ENCODE data around the gene TXNDC11.

TXNDC11 gene

DNA sequence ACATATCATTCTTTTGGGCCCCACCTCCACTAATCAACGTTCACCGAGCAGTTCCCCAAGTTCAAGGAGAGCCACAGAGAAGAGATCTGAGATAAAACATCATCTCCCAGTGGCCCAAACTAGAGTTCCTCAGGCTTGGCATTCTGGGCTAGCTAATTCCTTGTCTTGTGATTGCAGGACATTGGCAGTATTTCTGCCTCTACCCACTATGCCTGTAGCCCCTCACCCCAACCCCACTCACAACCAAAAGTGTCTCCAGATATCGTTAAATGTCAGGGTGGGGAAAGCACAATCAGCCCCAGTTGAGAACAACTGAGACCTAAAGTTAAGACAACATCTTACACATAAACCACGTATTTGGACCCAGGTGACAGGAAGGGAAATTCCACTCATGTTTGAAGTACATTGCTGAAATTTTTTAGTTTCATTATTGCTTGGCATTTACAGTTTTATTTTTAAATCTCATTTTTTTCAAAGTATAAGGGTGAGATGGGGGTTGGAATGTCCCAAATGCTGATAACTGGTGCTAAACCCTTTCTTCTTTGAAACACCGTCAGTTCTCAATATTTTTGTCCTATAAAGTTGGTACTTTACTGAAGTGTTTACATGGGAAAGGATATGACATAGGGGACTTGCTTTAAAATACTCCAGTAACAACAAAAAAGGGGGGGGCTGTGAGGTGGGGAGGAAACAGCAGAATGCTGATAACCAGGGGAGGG, 40.8 kb upstream of the TXNDC11 start:
- DNase-seq (ENCODE audit: low read depth), result no peak
- no peak overlapping the region for H3K4me3 ChIP-seq (ENCODE audit: low read depth, low read length)
- TF ChIP-seq, protein P1, sequence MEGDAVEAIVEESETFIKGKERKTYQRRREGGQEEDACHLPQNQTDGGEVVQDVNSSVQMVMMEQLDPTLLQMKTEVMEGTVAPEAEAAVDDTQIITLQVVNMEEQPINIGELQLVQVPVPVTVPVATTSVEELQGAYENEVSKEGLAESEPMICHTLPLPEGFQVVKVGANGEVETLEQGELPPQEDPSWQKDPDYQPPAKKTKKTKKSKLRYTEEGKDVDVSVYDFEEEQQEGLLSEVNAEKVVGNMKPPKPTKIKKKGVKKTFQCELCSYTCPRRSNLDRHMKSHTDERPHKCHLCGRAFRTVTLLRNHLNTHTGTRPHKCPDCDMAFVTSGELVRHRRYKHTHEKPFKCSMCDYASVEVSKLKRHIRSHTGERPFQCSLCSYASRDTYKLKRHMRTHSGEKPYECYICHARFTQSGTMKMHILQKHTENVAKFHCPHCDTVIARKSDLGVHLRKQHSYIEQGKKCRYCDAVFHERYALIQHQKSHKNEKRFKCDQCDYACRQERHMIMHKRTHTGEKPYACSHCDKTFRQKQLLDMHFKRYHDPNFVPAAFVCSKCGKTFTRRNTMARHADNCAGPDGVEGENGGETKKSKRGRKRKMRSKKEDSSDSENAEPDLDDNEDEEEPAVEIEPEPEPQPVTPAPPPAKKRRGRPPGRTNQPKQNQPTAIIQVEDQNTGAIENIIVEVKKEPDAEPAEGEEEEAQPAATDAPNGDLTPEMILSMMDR (IDR thresholded peaks at IDR 0.05; ENCODE audit: control insufficient read depth, extremely low read depth, insufficient read depth), result no peak

DNA sequence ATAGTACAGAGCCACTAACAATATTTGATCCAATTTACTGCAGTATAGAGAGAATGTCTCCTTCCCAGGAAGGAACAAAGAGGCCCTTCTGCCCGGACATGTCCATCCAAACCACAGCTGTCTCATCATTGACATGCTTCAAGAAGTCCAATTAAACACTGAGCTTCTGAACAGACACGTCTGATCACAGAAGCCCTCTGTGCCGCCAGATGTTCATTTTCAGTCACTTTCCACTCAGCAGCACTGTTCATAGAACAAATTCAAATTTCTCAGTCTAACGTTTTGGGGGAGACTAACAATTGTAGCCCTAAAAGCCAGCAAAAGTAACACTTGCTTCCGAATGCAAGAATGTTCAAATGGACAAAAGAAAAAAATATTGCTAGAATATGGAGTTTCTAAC, 39.1 kb upstream of the TXNDC11 start:
- H3K4me3 ChIP-seq (ENCODE audit: low read depth, low read length), result no peak overlapping the region
- no peak for DNase-seq (ENCODE audit: low read depth)
- TF ChIP-seq, protein P1 (IDR thresholded peaks at IDR 0.05; ENCODE audit: control insufficient read depth, extremely low read depth, insufficient read depth), result no peak

DNA sequence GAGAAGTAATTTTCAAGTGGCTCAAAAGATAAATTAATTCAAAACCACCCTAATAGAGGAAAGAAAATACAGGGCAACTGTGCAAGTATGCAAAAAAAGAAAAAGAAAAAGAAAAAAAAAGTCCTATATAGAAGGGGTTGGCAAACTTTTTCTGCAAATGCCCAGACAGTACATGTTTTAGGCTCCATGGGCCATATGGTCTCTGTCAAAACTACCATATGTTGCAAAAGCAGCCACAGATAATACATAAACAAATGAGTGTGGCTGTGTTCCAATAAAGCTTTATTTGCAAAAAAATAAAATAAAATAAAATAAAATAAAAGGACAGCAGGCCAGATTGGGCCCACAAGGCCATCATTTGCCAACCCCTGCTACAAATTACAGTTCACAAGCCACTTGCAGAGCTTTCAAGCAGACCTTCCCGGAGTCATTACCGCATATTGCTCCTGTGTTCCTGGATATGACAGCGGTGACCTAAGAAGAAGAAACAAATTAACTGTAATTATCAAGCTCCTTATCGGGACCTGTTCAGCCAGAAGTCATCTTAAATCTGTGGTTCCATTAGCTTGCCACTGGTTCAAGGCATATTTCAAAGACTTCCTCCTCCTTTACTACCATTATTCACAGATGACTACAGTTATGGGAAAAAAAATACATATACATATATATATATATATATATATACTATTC, 38.5 kb upstream of the TXNDC11 start:
- no peak for DNase-seq (ENCODE audit: low read depth)
- H3K4me3 ChIP-seq (ENCODE audit: low read depth, low read length), result no peak overlapping the region
- TF ChIP-seq, protein P1 (IDR thresholded peaks at IDR 0.05; ENCODE audit: control insufficient read depth, extremely low read depth, insufficient read depth), result no peak

DNA sequence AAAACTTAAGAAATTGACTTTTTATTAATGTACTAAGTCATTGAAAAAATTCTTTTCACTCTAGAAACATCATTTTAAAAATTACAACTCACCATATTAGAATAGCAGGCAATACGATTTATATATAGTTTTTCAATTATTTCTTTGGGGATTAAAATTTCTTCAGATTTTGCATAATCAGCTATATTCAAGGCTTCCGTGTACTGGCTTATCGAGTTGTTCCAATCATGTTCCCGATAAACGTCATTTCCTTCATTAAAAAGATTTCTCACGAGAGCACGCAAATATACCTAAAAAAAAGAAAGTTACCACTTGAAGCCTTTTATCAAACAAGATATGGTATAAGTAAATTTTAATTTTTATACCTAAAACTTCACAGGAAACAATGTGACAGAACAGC, 36.4 kb upstream of the TXNDC11 start:
- no peak overlapping the region for H3K4me3 ChIP-seq (ENCODE audit: low read depth, low read length)
- TF ChIP-seq, protein P1 (IDR thresholded peaks at IDR 0.05; ENCODE audit: control insufficient read depth, extremely low read depth, insufficient read depth), result no peak
- no peak for DNase-seq (ENCODE audit: low read depth)

DNA sequence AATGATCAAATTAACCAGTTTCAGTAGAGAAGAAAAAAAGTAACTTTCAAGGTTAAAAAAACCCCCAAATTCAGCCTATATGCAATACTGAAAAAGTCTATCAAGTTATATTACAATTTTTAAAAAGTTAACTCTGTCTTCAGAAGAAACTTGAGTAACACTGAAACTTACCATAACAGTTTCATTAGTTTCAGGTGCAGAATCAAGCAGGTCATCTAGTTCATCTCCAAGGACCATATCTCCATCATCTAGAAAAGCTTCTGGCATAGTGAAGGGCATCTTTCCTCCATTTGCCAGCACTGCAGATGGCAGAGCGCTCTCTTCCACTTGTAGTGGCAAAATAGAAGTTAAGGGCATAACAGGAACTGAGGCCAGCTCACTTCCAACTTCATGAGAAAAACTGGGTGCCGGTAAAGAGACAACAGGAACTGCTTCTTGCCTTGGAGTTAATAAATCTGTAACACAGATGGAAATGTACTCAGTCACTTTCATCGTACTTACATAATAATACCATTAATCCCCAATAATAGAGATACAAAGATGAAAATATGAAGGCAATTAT, 31.5 kb upstream of the TXNDC11 start:
- no peak overlapping the region for H3K4me3 ChIP-seq (ENCODE audit: low read depth, low read length)
- TF ChIP-seq, protein P1 (IDR thresholded peaks at IDR 0.05; ENCODE audit: control insufficient read depth, extremely low read depth, insufficient read depth), result no peak
- no peak for DNase-seq (ENCODE audit: low read depth)

DNA sequence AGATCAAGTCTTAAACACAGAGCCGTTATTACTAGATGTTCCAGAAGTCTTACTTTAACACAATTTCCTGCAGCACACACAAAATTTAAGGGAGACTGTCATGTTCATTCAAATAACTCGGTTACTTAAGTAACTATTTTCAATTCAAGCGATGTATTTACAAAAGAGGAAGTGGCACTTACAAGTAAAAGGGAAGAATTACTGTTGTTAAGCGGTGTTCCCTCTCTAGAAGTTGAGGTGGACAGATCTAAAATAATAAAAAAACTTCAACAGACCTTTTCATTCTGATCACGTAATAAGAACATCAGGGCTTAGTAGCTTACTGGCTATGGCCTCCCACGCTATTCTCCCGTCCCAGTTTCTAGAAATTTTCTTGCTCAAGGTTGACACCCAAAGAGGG, 26.2 kb upstream of the TXNDC11 start:
- no peak for DNase-seq (ENCODE audit: low read depth)
- H3K4me3 ChIP-seq (ENCODE audit: low read depth, low read length), result no peak overlapping the region
- TF ChIP-seq, protein P1 (IDR thresholded peaks at IDR 0.05; ENCODE audit: control insufficient read depth, extremely low read depth, insufficient read depth), result no peak
